ENCODE results near the gene PAM16.
"Not testable (repeated sequence)": the region's sequence is repeated elsewhere in the genome, so short reads cannot be mapped to it uniquely, and the experiment has no call there.

PAM16 gene

DNA sequence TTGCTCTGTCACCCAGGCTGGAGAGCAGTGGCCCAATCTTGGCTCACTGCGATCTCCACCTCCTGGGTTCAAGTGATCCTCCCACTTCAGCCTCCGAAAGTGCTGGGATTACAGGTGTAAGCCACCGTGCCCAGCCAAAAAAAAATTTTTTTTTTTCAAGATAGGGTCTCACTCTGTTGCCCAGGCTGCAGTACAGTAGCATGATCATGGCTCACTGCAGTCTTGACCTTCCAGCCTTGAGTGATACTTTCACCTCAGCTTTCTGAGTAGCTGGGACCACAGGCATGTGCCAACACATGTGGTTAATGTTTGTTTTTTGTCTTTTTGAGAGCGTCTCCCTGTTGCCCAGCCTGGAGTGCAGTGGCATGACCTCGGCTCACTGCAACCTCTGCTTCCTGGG, 1.7 kb upstream of the PAM16 start:
- no peak for DNase-seq (ENCODE audit: low read depth)

GRCh38 chr16:4351880-4352279, 759 bp upstream of the PAM16 start:
- DNase-seq (ENCODE audit: low read depth), result no peak

GRCh38 chr16:4350365-4350786, 745 bp downstream of the PAM16 start:
- no peak for DNase-seq (ENCODE audit: low read depth)

DNA sequence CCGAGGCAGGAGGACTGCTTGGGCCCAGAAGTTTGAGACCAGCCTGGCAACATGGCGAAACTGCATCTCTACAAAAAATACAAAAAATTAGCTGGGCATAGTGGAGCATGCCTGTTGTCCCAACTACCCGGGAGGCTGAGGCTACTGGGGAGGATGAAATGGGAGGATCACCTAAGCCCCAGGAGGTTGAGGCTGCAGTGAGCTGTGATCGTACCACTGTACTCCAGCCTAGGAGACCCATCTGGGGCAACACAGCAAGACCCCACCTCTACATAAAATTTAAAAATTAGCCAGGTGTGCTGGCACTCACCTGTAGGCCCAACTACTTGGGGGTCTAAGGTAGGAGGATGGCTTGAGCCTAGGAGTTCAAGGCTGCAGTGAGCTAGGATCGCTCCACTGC, 1.8 kb downstream of the PAM16 start:
- DNase-seq (ENCODE audit: low read depth), result no peak

DNA sequence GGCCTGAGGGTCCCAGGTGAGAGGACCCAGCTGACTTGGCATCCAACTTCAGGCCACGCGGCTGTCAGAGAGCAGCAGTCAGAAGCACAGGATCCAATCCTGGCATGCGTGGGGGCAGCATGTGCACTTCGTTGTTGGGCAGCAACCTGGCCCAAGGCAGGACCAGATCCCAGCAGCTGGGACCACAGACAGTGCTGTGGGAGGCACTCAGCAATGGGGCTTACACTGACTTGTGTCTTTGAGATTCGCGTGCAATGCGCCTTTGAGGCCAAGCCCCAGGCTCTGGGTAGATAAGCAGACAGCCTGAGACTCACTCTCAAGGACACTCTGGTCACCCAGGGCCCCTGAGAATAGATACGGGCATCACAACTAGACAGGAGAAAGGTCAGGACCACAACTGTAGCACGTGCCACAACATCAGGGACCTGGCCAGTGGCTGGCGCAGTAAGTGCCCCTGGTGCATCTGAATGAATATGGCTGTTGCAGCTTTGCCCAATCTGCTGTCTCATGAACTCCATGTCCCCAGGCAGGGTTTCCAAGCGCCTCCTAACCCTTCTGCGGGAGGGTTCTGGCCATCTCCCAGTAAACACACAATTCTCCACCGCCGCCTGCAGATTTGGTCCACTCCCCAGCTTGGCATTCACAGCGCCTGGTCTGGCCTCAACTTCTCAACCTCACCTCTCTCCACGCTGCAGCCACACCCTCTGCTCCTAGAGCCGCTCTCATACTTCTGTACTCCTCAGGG, 3.2 kb downstream of the PAM16 start:
- no peak for DNase-seq (ENCODE audit: low read depth)

DNA sequence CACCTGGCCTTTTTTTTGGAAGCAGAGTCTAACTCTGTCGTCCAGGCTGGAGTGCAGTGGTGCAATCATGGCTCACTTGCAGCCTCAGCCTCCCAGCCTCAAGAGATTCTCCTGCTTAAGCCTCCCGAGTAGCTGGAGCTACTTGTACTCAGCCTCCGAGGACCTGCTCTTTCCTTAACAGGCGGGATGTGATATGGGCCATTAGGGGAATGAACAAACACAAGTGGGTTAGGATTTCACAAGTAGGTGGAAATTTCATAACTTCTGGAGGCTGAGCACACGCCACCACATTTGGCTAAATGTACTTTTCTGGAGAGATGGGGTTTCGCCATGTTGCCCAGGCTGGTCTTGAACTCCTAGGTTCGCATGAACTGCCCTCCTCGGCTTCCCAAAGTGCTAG, 4.1 kb downstream of the PAM16 start:
- DNase-seq (ENCODE audit: low read depth), result no peak

DNA sequence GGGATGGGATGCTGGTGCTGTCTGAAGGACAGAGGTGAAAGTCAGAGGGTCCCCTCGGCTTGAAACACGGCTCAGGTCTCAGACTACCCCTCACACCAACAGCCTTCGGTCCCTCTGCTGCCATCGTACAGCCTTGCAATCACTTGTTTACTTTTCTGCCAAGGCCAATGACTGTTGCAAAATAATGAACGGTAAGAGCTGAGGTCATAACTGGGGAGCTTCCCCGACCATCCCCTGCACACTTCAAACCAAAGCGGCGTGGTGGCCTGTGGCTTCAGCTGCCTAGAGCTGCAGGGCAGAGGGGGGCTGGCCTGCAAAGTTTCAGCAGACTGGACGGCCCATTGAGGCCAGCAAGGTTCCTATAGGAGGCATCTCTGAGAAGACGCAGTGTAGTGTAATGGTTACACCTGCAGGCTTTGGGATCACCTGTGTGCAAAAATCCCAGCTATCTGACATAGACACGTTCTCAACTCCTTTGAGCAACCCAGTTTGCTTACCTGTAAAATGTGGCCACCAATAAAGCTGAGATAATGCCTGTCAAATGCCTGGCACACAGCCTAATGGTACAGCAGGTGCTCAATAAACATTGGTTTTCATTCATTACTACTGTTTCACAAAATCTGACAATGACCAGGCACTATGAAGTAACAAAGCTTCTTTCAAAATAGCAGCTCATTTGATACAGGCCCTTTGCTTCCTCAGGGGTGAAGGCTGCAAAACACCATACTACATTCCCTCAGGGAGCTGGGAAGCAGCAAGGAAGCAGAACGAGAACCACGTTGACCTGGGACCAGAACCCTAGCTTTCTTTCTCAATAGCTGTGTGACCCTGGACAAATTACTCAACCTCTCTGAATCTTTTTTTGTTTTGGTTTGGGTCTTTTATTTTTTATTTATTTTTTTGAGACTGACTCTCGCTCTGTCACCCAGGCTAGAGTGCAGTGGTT, 5.0 kb downstream of the PAM16 start:
- DNase-seq (ENCODE audit: low read depth), result no peak

- DNase-seq (ENCODE audit: low read depth), result no peak
These were observed 5.9 kb downstream of the PAM16 start for GRCh38 chr16:4344983-4345835.

- not testable (repeated sequence) for DNase-seq (ENCODE audit: low read depth)
These were observed 6.7 kb downstream of the PAM16 start for GRCh38 chr16:4344300-4344982.

DNA sequence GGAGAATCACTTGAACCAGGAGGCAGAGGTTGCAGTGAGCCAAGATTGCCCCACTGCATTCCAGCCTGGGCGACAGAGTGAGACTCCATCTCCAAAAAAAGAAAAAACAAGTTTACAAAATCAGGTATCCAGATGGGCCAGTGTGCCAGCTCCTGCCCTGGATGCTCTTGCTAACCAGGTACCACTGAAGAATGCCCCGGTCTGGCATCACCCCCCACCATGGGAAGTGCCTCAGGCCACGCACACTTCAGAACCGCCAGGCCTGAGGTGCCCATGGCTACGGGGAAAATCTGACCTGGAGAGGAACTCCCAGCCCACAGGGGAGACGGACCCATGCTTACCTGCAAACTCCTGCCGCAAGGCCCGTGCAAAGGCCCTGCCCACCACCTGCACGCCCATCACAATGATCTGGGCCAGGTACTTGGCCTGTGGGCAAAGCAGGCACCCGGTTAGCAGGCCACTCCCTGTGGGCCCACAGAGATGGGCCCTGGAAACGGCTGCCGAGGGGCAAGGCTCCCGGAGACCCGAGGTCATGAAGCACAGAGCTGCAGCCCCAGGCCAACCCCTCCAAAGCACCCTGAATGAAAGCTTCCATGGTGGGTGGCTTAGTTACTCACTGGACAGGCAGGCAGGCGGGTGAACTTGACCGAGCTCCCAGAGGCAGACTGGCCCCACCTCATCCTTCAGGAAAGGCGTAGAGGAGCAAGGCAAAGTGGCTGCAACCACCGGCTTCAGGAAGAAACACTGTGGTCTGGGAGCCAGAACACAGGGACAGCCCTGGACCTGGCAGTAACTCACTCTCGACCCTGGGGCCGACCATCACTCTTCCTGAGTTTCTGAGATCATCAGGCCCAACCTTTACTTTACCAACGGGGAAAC, 8.0 kb downstream of the PAM16 start:
- DNase-seq (ENCODE audit: low read depth), result no peak

DNA sequence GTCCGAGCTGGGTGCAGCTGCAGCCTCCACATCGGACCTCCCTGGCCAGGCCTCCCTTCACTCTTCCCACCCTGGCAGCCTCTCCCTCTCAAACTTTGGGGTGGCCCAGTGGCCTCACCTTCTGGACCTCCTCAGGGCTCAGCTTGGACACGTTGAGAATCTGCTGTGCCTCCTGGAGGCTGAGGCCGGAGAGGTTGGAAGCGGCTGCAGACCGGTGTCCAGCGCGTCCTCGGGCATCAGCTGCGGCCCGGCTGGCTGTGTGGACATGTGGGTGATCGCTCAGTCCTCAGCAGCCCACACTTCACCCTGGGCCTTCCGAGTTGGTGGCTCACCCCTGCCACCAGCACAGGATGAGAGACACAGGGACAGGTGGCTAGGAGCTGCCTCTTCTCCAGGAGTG, 9.9 kb downstream of the PAM16 start:
- no peak for DNase-seq (ENCODE audit: low read depth)

- DNase-seq (ENCODE audit: low read depth), result no peak
These were observed 10.7 kb downstream of the PAM16 start for GRCh38 chr16:4340443-4340842.

- no peak for DNase-seq (ENCODE audit: low read depth)
These were observed 11.2 kb downstream of the PAM16 start for GRCh38 chr16:4339909-4340308.

- no peak for DNase-seq (ENCODE audit: low read depth)
These were observed 11.7 kb downstream of the PAM16 start for GRCh38 chr16:4339455-4339854.

DNA sequence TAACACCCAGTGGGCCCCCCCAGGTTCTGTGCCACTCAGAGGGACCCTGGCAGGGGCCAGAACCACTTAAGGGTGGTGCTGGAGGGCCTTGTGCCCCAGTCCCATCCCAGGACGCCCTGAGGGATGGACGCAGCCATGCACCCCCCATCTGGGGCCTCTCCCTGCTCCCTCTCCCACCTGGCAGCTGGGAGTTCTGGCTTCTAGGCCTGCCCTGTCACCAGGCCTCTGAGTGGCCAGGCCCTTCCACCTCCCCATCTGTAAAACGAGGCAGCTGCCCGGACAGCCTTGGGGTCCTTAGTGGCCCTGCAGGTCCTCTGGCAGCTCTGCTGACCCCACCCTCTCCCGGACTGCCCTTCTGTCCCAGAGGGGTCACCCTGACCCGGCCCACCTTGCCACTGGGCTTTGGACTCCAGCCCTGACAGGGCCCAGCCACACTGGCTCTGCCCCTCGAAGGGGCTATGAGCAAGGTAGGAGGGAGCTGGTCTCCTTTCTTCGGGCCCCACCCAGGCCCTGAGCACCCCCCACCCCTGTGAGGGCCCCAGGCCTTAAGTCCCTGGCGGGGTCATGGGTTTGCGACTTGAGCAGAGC, 12.3 kb downstream of the PAM16 start:
- DNase-seq (ENCODE audit: low read depth), result no peak

DNA sequence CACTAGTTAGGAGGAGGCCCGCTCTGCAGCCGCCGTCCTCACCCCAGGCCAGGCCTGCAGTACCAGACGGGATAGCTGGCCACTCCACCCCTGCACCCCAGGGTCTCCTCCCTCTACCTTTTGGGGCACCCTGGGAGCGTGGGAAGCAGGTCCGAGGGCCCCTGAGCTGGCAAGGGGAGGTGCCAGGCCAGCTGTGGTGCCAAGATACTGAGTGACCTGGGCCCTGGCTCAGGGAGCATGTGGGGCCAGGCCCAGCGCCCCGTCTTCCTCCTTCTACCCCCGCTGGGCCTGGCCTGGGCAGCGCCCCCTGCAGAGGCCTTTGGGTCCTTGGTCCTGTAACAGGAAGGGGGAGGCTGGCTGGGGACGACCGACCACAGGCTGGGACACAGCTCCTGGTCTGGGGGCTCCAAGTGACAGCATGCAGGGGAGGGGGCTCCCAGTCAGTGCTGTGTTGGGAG, 13.0 kb downstream of the PAM16 start:
- DNase-seq (ENCODE audit: low read depth), result no peak

DNA sequence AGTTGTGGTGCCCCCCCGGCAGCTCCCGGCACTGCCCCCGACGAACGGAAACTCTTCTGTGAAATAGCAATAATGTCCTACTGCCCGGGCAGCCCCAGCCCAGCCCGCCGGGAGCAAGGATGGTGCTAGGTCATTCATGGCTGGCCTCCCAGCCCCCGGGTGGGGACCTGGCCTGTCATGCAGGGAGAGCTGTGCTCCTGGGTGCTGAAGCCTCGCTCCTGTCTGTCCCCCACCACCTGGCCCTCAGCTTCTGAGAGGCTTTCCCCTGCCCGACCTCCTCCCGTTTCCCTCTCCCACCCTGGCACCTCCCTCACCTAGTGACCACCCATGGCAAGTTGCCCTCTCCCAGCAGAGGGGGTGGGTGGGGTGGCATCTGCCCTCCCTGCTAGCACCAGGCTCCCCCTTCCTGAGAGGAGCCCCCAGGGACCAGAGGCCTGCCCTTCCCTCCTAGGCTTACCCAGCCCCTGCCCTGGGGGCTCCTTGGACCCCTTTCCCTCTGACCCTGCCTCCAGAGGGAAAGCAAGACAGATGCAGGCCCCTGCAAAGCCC, 13.5 kb downstream of the PAM16 start:
- no peak for DNase-seq (ENCODE audit: low read depth)

- no peak for DNase-seq (ENCODE audit: low read depth)
These were observed 14.2 kb downstream of the PAM16 start for GRCh38 chr16:4336701-4337539.

Data from GM04504 (cell line).